Vagina (tissue), 2 donors: ENCODE data around the gene FCHSD2. TPM values are rescaled to one million over a fixed set of nuclear protein-coding genes. Genes with fewer than 3 reads are reported as not detected.

Experiments
- DNase-seq, 2 donors: peaks; one replicate each; pipeline ENCODE4 v3.0.0-alpha.2; 2017; ENCODE audit errors: extremely low spot score in 2 of 2
- H3K27ac ChIP-seq: fragments of 200-600 bp; sonication (generic); one replicate; pipeline ENCODE4 v1.5.1; 2019
- H3K27me3 ChIP-seq: fragments of 200-600 bp; sonication (generic); one replicate; pipeline ENCODE4 v1.5.1; 2019
- H3K36me3 ChIP-seq, 2 donors: fragments of 200-600 bp; sonication (generic); one replicate each; pipeline ENCODE4 v1.5.1; 2017 to 2019
- H3K4me1 ChIP-seq: fragments of 200-600 bp; sonication (generic); one replicate; pipeline ENCODE4 v1.5.1; 2019
- H3K4me3 ChIP-seq, 2 donors: fragments of 200-600 bp; sonication (generic); 1 replicate in 1 of 2; 2 replicates in 1 of 2; pipeline ENCODE4 v1.5.1; 2016 to 2019
- H3K9me3 ChIP-seq: fragments of 200-600 bp; sonication (generic); one replicate; pipeline ENCODE4 v1.5.1; 2019
- CTCF ChIP-seq, 3 experiments: fragments of 450-650 bp in 2 of 3; fragments of 200-600 bp in 1 of 3; sonication (generic) in 1 of 3; IDR thresholded peaks; one replicate each; pipeline ENCODE4 v1.5.1; 2017 to 2019; ENCODE audit warnings: antibody characterized with exemption in 3 of 3, mild to moderate bottlenecking in 2 of 3, moderate library complexity in 2 of 3
- POLR2A ChIP-seq, 2 donors: fragments of 450-650 bp; IDR thresholded peaks; one replicate each; pipeline ENCODE4 v1.6.1; 2017; ENCODE audit warnings: antibody characterized with exemption in 2 of 2, mild to moderate bottlenecking in 2 of 2, moderate library complexity in 2 of 2
- POLR2AphosphoS5 ChIP-seq, 2 donors: sonication (generic); formaldehyde crosslinking; IDR thresholded peaks; one replicate each; pipeline ENCODE4 v1.9.0; 2017; ENCODE audit warnings: antibody characterized with exemption in 2 of 2, mild to moderate bottlenecking in 2 of 2, low read depth in 1 of 2; ENCODE audit not compliant: insufficient read depth in 1 of 2
- intact Hi-C: fragments of 100-400 bp; cut with DNase I; formaldehyde crosslinking; loops from one replicate; pipeline ENCODE4 v1.15.1; 2023
- total RNA-seq: library from RNA; depleted of rRNA; stranded (reverse); fragments of >200 nt; gene quantifications from one replicate; pipeline ENCODE4 v1.2.3, GENCODE V29; 2016

FCHSD2 gene
- total RNA-seq, 1 donor from 2014 or later: 15.7 TPM

- TF ChIP-seq POLR2A (IDR thresholded peaks at IDR 0.05) (no peak), POLR2AphosphoS5 (IDR thresholded peaks at IDR 0.05; ENCODE audit: insufficient read depth in 1 of 2, low read depth in 1 of 2) (no peak), CTCF (IDR thresholded peaks at IDR 0.05) (no peak)
- Histone ChIP-seq H3K36me3 (no peaks in the 10 kb centered on the region), H3K4me1 (no peaks in the 10 kb centered on the region), H3K9me3 (no peaks in the 10 kb centered on the region), H3K4me3 (no peak overlapping the region), H3K27ac (no peak overlapping the region), H3K27me3 (no peaks in the 10 kb centered on the region)
- DNase-seq: no peak
- intact Hi-C loops: no loop called here
These were observed 201.7 kb downstream of the FCHSD2 start for GRCh38 chr11:72940417-72940816.

- no peaks in the 10 kb centered on the region for H3K9me3 ChIP-seq
- no peaks in the 10 kb centered on the region for H3K27me3 ChIP-seq
- TF ChIP-seq POLR2A (IDR thresholded peaks at IDR 0.05): no peak
- TF ChIP-seq POLR2AphosphoS5 (IDR thresholded peaks at IDR 0.05; ENCODE audit: insufficient read depth in 1 of 2, low read depth in 1 of 2): no peak
- no peak for TF ChIP-seq CTCF (IDR thresholded peaks at IDR 0.05)
- H3K4me1 ChIP-seq: no peaks in the 10 kb centered on the region
- DNase-seq: no peak
- no peak overlapping the region for H3K4me3 ChIP-seq
- no peak overlapping the region for H3K27ac ChIP-seq
- H3K36me3 ChIP-seq: no peaks in the 10 kb centered on the region
- intact Hi-C loops: no loop called here
These were observed 203.1 kb downstream of the FCHSD2 start for GRCh38 chr11:72939031-72939430.

GRCh38 chr11:72937439-72937838, 204.7 kb downstream of the FCHSD2 start:
- Histone ChIP-seq H3K4me1 (no peaks in the 10 kb centered on the region), H3K27ac (no peak overlapping the region), H3K9me3 (no peaks in the 10 kb centered on the region), H3K27me3 (no peaks in the 10 kb centered on the region), H3K36me3 (no peaks in the 10 kb centered on the region), H3K4me3 (no peak overlapping the region)
- no peak for DNase-seq
- intact Hi-C loops: no loop called here
- no peak for TF ChIP-seq POLR2A (IDR thresholded peaks at IDR 0.05)
- no peak for TF ChIP-seq CTCF (IDR thresholded peaks at IDR 0.05)
- TF ChIP-seq POLR2AphosphoS5 (IDR thresholded peaks at IDR 0.05; ENCODE audit: insufficient read depth in 1 of 2, low read depth in 1 of 2): no peak

GRCh38 chr11:72935700-72936099, 206.4 kb downstream of the FCHSD2 start:
- intact Hi-C loops: no loop called here
- DNase-seq: no peak
- no peak for TF ChIP-seq CTCF (IDR thresholded peaks at IDR 0.05)
- TF ChIP-seq POLR2AphosphoS5 (IDR thresholded peaks at IDR 0.05; ENCODE audit: insufficient read depth in 1 of 2, low read depth in 1 of 2): no peak
- no peak for TF ChIP-seq POLR2A (IDR thresholded peaks at IDR 0.05)
- Histone ChIP-seq H3K4me3 (no peak overlapping the region), H3K27ac (no peak overlapping the region), H3K9me3 (no peaks in the 10 kb centered on the region), H3K36me3 (no peaks in the 10 kb centered on the region), H3K27me3 (no peaks in the 10 kb centered on the region), H3K4me1 (no peaks in the 10 kb centered on the region)

GRCh38 chr11:72932132-72932570, 210.0 kb downstream of the FCHSD2 start:
- Histone ChIP-seq H3K9me3 (no peaks in the 10 kb centered on the region), H3K27me3 (no peaks in the 10 kb centered on the region), H3K4me3 (no peak overlapping the region), H3K4me1 (no peaks in the 10 kb centered on the region), H3K36me3 (no peaks in the 10 kb centered on the region), H3K27ac (no peak overlapping the region)
- TF ChIP-seq POLR2AphosphoS5 (IDR thresholded peaks at IDR 0.05; ENCODE audit: insufficient read depth in 1 of 2, low read depth in 1 of 2) (no peak), CTCF (IDR thresholded peaks at IDR 0.05) (no peak), POLR2A (IDR thresholded peaks at IDR 0.05) (no peak)
- intact Hi-C loops: no loop called here
- DNase-seq: no peak
